ENCODE results near the gene MYO1F.
"Not testable (repeated sequence)": the region's sequence is repeated elsewhere in the genome, so short reads cannot be mapped to it uniquely, and the experiment has no call there.

The MYO1F gene

DNA sequence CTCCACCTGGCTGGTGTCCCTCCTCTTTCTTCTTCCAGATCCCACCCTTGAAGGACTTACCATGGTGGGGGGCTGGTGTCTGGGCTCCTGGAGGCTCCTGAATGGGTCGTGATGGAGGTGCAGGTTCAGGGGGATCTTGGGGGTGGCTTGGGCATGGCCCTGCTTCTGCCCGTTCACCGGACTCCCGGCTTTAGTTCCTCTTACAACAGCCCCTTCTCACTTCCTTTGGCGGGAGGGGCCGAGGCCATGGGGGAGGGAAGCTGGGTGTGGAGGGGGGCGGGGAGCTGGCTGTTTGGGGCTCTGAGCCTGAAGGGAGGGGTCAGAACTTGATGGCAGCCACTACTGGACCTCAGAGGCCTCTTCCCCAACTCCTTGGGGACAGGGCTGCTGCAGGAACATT lies at the start of gene MYO1F:
MYO1F (minus strand) TSS at position 196 of the 400 bp plus-strand sequence; CDS start at position 63, 133 bp downstream.
- DNase-seq (ENCODE audit: low read depth in 1 of 2, low spot score in 1 of 2), result no peak

GRCh38 chr19:8626842-8627241 lies 49.6 kb upstream of the MYO1F start:
- DNase-seq (ENCODE audit: low read depth in 1 of 2, low spot score in 1 of 2), result no peak

- DNase-seq (ENCODE audit: low read depth in 1 of 2, low spot score in 1 of 2), result not testable (repeated sequence)
These were observed 45.6 kb upstream of the MYO1F start for GRCh38 chr19:8622886-8623285.

DNA sequence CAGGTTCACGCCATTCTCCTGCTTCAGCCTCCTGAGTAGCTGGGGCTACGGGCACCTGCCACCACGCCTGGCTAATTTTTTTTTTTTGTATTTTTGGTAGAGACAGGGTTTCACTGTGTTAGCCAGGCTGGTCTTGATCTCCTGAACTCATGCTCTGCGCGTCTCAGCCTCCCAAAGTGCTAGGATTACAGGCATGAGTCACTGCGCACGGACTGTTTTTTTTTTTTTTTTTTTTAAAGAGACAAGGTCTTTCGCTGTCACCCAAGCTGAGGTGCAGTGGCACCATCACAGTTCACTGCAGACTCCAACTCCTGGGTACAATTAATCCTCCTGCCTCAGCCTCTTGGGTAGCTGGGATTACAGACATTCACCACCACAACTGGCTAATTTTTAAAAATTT lies 41.5 kb upstream of the MYO1F start:
- no peak for DNase-seq (ENCODE audit: low read depth in 1 of 2, low spot score in 1 of 2)

- DNase-seq (ENCODE audit: low read depth in 1 of 2, low spot score in 1 of 2), result no peak
These were observed 40.7 kb upstream of the MYO1F start for GRCh38 chr19:8617984-8618383.

DNA sequence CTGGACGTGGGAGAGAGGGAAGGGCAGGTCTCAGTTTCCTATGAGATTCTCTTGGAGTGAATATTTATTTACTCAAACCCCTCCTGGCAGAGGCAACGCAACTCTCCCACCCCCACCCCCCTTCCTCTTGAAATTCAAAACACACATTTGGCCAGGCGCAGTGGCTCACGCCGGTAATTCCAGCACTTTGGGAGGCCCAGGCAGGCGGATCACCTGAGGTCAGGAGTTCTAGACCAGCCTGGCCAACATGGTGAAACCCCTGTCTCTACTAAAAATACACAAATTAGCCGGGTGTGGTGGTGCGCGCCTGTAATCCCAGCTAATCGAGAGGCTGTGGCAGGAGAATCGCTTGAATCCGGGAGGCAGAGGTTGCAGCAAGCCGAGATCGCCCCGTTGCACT lies 40.1 kb upstream of the MYO1F start:
- not testable (repeated sequence) for DNase-seq (ENCODE audit: low read depth in 1 of 2, low spot score in 1 of 2)

GRCh38 chr19:8616861-8617260 lies 39.6 kb upstream of the MYO1F start:
- no peak for DNase-seq (ENCODE audit: low read depth in 1 of 2, low spot score in 1 of 2)

- DNase-seq (ENCODE audit: low read depth in 1 of 2, low spot score in 1 of 2), result peak; percentile 39 to 40
These were observed 38.8 kb upstream of the MYO1F start for GRCh38 chr19:8615813-8616596.

- no peak for DNase-seq (ENCODE audit: low read depth in 1 of 2, low spot score in 1 of 2)
These were observed 37.8 kb upstream of the MYO1F start for GRCh38 chr19:8615024-8615423.

GRCh38 chr19:8614455-8614854 lies 37.2 kb upstream of the MYO1F start:
- DNase-seq (ENCODE audit: low read depth in 1 of 2, low spot score in 1 of 2), result no peak

- no peak for DNase-seq (ENCODE audit: low read depth in 1 of 2, low spot score in 1 of 2)
These were observed 35.5 kb upstream of the MYO1F start for GRCh38 chr19:8612807-8613171.

DNA sequence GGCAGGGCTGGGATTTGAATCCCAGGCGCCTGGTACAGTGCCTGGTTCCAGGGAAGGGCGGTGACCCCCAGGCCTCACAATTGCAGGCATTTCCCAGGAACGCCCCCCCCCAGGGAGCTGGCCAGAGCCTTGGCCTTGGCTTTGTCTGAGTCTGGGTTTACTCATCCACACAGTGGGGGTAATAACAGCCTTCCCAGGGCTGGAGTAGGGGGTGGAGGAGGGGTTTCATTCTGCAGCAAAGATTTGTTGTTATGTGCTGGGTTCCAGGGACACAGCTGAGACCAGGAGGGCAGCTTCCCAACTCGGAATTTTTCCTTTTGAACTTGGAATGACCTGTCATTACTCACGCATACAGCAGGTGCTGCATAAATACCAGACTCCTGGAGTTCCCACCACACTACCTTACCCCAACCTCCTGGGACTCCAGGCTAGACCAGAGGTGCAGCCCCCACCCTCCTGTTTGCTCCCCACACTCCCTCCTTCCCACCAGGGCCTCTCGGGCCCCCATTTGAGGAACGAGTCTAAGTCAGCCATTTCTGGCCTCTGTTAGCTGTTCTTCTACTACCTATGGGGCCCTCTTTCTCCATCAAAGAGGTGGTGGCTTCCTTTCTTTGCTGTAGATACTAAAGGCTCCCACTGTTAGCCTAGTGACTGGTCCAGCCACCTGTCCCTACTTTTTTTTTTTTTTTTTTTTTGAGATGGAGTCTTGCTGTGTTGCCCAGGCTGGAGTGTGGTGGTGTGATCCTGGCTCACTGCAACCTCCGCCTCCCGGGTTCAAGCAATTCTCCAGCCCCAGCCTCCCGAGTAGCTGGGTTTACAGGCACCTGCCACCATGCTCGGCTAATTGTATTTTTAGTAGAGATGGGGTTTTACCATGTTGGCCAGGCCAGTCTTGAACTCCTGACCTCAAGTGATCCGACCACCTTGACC lies 34.9 kb upstream of the MYO1F start:
- DNase-seq (ENCODE audit: low read depth in 1 of 2, low spot score in 1 of 2), result no peak

- DNase-seq (ENCODE audit: low read depth in 1 of 2, low spot score in 1 of 2), result no peak
These were observed 34.2 kb upstream of the MYO1F start for GRCh38 chr19:8611391-8611876.

- no peak for DNase-seq (ENCODE audit: low read depth in 1 of 2, low spot score in 1 of 2)
These were observed 33.7 kb upstream of the MYO1F start for GRCh38 chr19:8610936-8611300.

GRCh38 chr19:8610041-8610935 lies 33.0 kb upstream of the MYO1F start, which contains the start of gene ADAMTS10:
ADAMTS10 (minus strand) TSS chr19:8610715; CDS start chr19:8605710, 5,005 bp downstream.
- no peak for DNase-seq (ENCODE audit: low read depth in 1 of 2, low spot score in 1 of 2)

GRCh38 chr19:8609279-8610040 lies 32.2 kb upstream of the MYO1F start:
- no peak for DNase-seq (ENCODE audit: low read depth in 1 of 2, low spot score in 1 of 2)

- DNase-seq (ENCODE audit: low read depth in 1 of 2, low spot score in 1 of 2), result no peak
These were observed 31.7 kb upstream of the MYO1F start for GRCh38 chr19:8608941-8609278.

DNA sequence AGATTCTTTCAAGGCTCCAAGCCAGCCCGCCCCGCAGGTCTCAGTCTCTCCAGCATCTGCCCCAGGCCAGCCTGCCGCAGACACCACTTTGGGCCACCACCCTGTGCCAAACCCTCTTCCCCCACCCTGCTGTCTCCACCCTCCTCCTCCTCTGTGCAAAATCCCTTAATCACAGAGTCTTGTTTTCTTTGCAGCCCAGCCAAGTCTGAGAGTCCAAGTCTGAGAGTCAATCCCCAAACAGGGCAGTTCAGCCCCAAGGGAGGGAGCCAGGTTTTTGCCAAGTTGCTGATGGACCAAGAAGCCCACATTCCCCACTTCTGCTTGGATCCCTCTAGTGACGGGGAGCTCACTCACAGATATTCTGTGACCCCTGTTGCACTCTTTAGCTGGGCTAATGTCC lies 30.1 kb upstream of the MYO1F start:
- no peak for DNase-seq (ENCODE audit: low read depth in 1 of 2, low spot score in 1 of 2)

GRCh38 chr19:8605514-8605913 lies 28.3 kb upstream of the MYO1F start:
- no peak for DNase-seq (ENCODE audit: low read depth in 1 of 2, low spot score in 1 of 2)

- DNase-seq (ENCODE audit: low read depth in 1 of 2, low spot score in 1 of 2), result no peak
These were observed 24.6 kb upstream of the MYO1F start for GRCh38 chr19:8601796-8602195.
